Measurements from ENCODE around the gene GPR152.

Gene GPR152

GRCh38 chr11:67452141-67452952 lies at the start of gene GPR152:
GPR152 (minus strand) TSS chr11:67452729; CDS start chr11:67452724, 5 bp downstream.
- no peak for DNase-seq (ENCODE audit: low spot score)

DNA sequence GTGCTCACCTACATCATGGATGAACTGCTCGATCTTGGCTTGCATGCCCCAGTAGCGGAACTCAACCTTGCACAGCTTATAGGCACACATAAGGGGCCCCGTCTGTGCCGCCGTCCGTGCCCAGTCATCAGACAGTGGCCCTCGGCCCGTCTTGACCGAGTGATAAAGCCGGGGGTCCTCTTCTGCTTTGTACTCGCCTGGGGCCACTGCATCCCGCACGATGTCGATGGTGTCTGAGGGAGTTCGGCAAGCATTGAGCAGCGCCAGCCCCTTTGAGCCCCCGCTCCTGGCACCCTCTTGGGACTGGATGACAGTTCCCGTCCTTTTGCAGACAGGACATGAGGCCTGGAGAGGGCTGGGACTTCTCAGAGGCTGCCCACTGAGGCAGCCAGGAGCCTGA lies 49.3 kb upstream of the GPR152 start:
- no peak for DNase-seq (ENCODE audit: low spot score)

GRCh38 chr11:67500831-67501715 lies 48.5 kb upstream of the GPR152 start:
- no peak for DNase-seq (ENCODE audit: low spot score)

DNA sequence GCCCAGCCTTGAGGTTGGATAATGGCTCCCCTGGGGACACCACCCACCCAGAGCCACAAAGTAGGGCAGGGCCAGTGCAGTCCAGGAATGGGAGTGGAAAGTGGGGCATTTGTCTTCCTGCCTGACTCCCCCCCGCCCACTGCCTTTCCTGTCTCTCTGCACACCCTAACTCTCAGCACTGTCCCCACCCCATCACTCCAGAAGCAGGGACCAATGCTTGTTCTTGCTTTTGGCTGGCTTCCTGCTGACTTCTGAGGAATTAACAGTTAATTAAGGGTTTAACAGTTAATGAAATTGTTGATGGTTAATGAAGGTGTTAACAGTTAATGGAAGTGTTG lies 47.9 kb upstream of the GPR152 start:
- DNase-seq (ENCODE audit: low spot score): no peak

DNA sequence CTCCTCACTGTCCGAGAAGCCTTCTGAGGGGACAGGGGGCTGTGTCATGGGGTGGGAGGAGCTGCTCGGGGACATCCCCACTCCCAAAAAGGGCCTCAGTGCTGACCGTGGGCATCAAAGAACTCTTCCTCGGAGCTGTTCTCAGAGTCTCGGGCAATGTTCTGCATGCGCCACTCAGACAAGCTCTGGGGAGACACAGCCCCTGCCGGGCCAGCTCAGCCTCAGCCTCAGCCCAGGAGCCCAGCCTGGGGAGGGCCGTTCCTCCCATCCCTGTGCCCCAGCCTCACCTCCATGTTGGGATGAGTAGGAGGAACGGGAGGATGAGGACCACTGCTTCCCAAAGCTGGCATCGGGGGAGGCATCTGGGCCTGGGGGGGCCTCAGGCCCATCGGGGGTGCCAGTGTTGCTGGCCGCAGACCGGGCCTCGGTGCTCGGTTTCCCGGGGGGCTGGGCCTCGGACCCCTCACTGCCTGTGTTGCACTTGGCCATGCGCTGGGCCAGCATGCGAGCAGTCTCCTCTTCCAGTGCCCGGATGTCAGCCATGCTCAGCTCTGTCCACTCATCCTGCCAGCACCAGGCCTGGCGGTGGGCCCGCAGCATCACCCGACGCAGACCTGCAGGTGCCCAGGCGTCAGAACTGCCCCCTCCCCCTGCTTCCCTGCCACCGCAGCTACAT lies 47.4 kb upstream of the GPR152 start:
- DNase-seq (ENCODE audit: low spot score): no peak

DNA sequence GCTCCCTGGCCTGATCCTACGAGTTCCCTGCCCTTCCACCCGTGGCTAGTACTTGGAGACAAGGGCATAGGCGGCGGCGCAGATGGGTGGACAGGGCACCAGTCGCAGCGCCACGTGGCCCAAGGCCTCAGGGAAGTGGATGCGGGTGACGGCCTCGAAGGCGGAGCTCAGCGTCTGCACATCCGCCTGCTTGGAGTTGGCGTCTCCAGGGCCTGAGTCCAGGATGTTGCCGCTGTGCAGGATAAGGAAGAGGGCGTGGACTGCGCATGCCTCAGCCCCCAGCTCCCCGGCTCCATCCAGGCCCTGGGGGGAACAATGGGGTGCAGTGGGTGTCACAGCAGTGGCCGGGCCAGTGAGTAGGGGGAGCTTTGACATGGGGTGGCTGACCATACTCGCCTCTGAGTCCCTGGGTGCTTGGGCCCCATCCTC lies 46.0 kb upstream of the GPR152 start:
- DNase-seq (ENCODE audit: low spot score): no peak

- no peak for DNase-seq (ENCODE audit: low spot score)
These were observed 45.2 kb upstream of the GPR152 start for GRCh38 chr11:67497656-67498291.

DNA sequence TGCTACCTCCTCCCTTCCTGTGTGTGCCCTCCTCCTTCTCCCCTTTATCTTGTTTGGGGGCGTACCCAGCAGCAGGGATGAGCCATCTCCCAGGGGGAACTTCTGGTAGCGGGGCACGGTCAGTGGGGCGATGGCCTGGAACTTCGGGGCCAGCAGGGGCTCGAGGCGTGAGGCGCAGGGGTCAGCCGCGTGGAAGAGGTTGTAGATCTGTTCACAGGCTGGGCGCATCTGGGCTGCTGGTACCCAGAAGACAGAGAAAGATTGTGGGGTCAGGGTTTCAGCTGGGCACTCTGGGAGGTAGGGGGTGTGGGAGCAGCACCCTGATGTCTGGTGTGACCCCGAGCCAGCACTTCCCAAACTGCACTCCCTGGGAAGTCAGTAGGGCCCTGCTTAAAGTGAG lies 43.6 kb upstream of the GPR152 start:
- DNase-seq (ENCODE audit: low spot score): no peak

DNA sequence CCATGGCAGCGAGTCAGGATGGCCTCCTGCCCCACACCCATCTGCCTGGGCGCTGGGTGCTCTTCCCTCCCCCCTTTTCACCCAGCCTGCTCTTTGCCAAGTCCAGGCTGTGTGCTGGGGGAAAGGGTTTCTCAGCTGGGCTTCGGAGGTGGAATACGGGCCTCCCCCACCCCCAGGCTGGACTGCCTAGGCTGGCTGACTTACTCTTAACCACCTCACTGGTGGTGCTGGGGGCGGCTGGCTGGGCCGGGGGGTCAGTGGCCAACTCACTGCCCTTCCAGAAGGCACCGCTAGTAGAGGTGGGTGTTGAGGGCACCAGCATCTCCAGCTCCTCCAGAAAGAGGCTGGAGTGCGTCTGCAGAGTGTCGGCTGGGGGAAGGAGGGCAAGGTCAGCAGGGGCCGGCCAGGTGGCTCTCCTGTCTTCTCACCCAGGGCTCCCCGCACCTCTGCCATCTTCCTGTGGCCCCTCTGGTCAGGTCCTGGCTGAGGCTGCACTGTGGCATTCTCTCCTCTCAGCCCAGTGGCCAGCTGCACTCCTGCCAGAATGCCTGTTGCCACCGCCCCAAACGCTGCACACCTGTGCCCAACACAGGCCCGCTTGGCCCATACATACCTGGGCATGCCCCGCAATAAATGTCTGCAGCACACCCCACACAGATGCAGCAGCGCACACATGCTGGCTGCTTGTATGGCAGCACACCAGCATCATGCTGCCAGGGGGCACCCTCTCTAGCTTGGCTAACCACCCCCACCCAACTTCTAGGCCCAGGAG lies 42.9 kb upstream of the GPR152 start:
- no peak for DNase-seq (ENCODE audit: low spot score)

GRCh38 chr11:67494371-67495233 lies 42.1 kb upstream of the GPR152 start:
- DNase-seq (ENCODE audit: low spot score): no peak

DNA sequence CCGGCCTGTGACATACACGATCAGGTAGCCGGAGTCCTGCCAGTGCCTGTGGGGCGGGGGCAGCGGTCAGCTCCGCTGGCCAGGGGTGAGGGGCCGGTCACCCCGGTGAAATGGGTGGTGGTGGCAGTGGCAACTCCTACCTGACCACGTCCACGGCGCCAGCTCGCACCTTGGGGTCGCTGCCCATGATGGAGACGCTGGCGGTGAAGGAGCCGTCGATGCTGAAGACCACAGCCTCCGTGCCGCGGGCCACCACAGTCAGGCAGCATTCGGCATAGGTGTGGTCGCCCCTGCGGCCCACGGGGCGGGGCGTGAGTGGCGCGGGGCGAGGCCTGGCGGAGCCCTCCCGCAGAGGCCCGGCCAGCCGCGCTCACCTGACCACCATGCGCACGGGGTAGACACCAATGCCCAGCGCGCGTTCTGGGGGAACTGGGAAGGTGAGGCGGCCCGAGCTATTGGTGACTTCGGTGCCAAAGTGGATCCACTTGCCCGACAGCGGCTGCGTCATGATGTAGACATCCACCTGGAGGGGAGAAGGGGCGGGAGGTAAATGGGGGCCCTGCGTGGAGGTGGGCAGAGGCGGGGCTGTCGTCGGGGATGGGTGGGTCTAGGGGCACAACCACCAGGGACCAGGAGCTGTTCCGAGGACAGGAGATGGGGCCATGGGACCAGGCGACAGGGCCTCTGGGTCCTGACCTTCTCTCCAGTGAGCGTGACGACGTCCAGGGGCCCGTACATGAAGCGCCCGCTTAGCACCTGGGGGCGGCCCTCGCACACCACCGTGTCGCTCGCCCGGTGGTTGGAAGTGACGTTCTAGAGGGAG lies 41.2 kb upstream of the GPR152 start:
- no peak for DNase-seq (ENCODE audit: low spot score)

GRCh38 chr11:67492801-67493547 lies 40.4 kb upstream of the GPR152 start:
- DNase-seq (ENCODE audit: low spot score): no peak

GRCh38 chr11:67492069-67492727 lies 39.7 kb upstream of the GPR152 start:
- DNase-seq (ENCODE audit: low spot score): no peak

- no peak for DNase-seq (ENCODE audit: low spot score)
These were observed 38.9 kb upstream of the GPR152 start for GRCh38 chr11:67491276-67492068.

DNA sequence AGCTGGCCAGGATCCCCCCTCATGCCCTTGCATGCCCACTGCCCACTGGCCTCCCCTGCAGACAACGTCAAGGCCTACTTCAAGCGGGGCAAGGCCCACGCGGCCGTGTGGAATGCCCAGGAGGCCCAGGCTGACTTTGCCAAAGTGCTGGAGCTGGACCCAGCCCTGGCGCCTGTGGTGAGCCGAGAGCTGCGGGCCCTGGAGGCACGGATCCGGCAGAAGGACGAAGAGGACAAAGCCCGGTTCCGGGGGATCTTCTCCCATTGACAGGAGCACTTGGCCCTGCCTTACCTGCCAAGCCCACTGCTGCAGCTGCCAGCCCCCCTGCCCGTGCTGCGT lies 38.2 kb upstream of the GPR152 start:
- no peak for DNase-seq (ENCODE audit: low spot score)

GRCh38 chr11:67489885-67490726 lies 37.6 kb upstream of the GPR152 start:
- DNase-seq (ENCODE audit: low spot score): no peak

All from AG20443 (cell line).